CD4-positive, alpha-beta T cell (primary cell): ENCODE data around the gene SMARCD1. TPM values are rescaled to one million over a fixed set of nuclear protein-coding genes. Genes with fewer than 3 reads are reported as not detected.
A peak's percentile ranks its signal among the peaks of the same experiment; 100 is the strongest.

Experiments used
- ATAC-seq: fragments of 200-7000 bp; cut with Tn5 transposase; one replicate; pipeline ENCODE4 v1.10.0; 2022; ENCODE audit warnings: mild to moderate bottlenecking; ENCODE audit not compliant: poor library complexity
- CTCF ChIA-PET: fragments of 350-600 bp; sonication (Branson Sonifier 250); formaldehyde crosslinking; loops from one replicate; lab custom pipeline; 2021; ENCODE audit warnings: antibody characterized with exemption, inconsistent platforms; lab: Charles Lee
- POLR2A ChIA-PET: fragments of 350-600 bp; sonication (Branson Sonifier 250); formaldehyde crosslinking; loops from one replicate; lab custom pipeline; 2021; ENCODE audit warnings: antibody characterized with exemption, inconsistent platforms; lab: Charles Lee
- DNase-seq, 14 experiments: peaks; one replicate each; pipeline ENCODE4 v3.0.0-alpha.2; 2013 to 2020; ENCODE audit warnings: mixed read lengths in 2 of 14
- H3K27ac ChIP-seq, 2 donors: one replicate each; pipeline versions ENCODE4 v1.5.1 to v1.7.0; 2013; ENCODE audit warnings: low read length in 2 of 2, low read depth in 1 of 2, mild to moderate bottlenecking in 1 of 2
- H3K27me3 ChIP-seq, 2 experiments: 1 replicate in 1 of 2; 2 replicates in 1 of 2; pipeline versions ENCODE4 v1.6.1 to v1.7.0; 2013; ENCODE audit warnings: low read length in 2 of 2, control low read depth in 1 of 2, mild to moderate bottlenecking in 1 of 2, moderate library complexity in 1 of 2; ENCODE audit not compliant: insufficient read depth in 2 of 2, control insufficient read depth in 1 of 2
- H3K36me3 ChIP-seq: one replicate; pipeline ENCODE4 v1.6.1; 2013; ENCODE audit warnings: low read length, control low read depth; ENCODE audit not compliant: insufficient read depth
- H3K4me1 ChIP-seq: one replicate; pipeline ENCODE4 v1.6.1; 2013; ENCODE audit warnings: low read length, control low read depth; ENCODE audit not compliant: insufficient read depth
- H3K4me3 ChIP-seq: one replicate; pipeline ENCODE4 v1.5.1; 2013; ENCODE audit warnings: mild to moderate bottlenecking, low read length, moderate library complexity
- H3K9me3 ChIP-seq, 2 experiments: 1 replicate in 1 of 2; 2 replicates in 1 of 2; pipeline versions ENCODE4 v1.6.1 to v1.7.0; 2013; ENCODE audit warnings: low read length in 2 of 2, mild to moderate bottlenecking in 2 of 2, control low read depth in 1 of 2, moderate library complexity in 1 of 2; ENCODE audit not compliant: control insufficient read depth in 1 of 2, insufficient read depth in 1 of 2
- H3K27ac Mint-ChIP-seq: one replicate; pipeline ENCODE4 v1.8.0; 2020; ENCODE audit warnings: mixed read lengths
- H3K27me3 Mint-ChIP-seq: one replicate; pipeline ENCODE4 v1.8.0; 2021; ENCODE audit warnings: mixed read lengths
- H3K36me3 Mint-ChIP-seq: one replicate; pipeline ENCODE4 v1.8.0; 2021; ENCODE audit warnings: low read depth, mixed read lengths
- H3K4me1 Mint-ChIP-seq: one replicate; pipeline ENCODE4 v1.8.0; 2021; ENCODE audit warnings: low read depth, mixed read lengths
- H3K4me3 Mint-ChIP-seq: one replicate; pipeline ENCODE4 v1.8.0; 2020; ENCODE audit warnings: mild to moderate bottlenecking, mixed read lengths
- H3K9me3 Mint-ChIP-seq: one replicate; pipeline ENCODE4 v1.8.0; 2020; ENCODE audit warnings: mixed read lengths
- CTCF ChIP-seq: fragments of 200-600 bp; IDR thresholded peaks from one replicate; pipeline ENCODE4 v1.8.0; 2022; ENCODE audit warnings: antibody characterized with exemption, mild to moderate bottlenecking
- intact Hi-C, 2 experiments: fragments of 100-400 bp; cut with DNase I in 1 of 2; cut with micrococcal nuclease in 1 of 2; formaldehyde crosslinking; loops; one replicate each; pipeline versions ENCODE4 v1.15.1 to v1.9.0; 2023 to 2025; cut with DNase I, micrococcal nuclease
- total RNA-seq, 174 experiments: library from RNA in 2 of 174; stranded (reverse) in 2 of 174; gene quantifications; one replicate each; pipeline ENCODE4 v1.2.3 and lab custom pipeline; 2021 to 2026

The SMARCD1 gene
- total RNA-seq, 2 experiments from 2014 or later, result 78.9 to 80.0 TPM

GRCh38 chr12:50109319-50109718, 24.2 kb downstream of the SMARCD1 start:
- no peaks in the 10 kb centered on the region for H3K36me3 ChIP-seq
- Mint-ChIP-seq H3K27me3 (no peaks in the 10 kb centered on the region), H3K36me3 (peaks cover 16% of the 10 kb centered on the region), H3K4me3 (no peak overlapping the region), H3K9me3 (no peaks in the 10 kb centered on the region), H3K4me1 (peaks cover 18% of the 10 kb centered on the region), H3K27ac (no peak overlapping the region)
- TF ChIP-seq CTCF, result no peak
- intact Hi-C loops, result no loop called here
- no peaks in the 10 kb centered on the region for H3K27me3 ChIP-seq
- H3K27ac ChIP-seq, result no peak overlapping the region
- H3K4me1 ChIP-seq, result peaks cover 30% of the 10 kb centered on the region
- POLR2A ChIA-PET, result interaction anchor here (3.8 kb wide), 1 partner anchor 23 kb away, joined by 127 read pairs; the partner anchor contains the start of gene SMARCD1
- no peaks in the 10 kb centered on the region for H3K9me3 ChIP-seq
- no peak overlapping the region for H3K4me3 ChIP-seq
- ATAC-seq (no peak), DNase-seq (no peak)
- CTCF ChIA-PET, result interaction anchor here (0.9 kb wide), 1 partner anchor 20 kb away, joined by 4 read pairs; no protein-coding TSS in a partner anchor

GRCh38 chr12:50110127-50110761, 25.1 kb downstream of the SMARCD1 start:
- no peak for ATAC-seq

More at GRCh38 chr12:50110127-50110761, 25.1 kb downstream of the SMARCD1 start:
- intact Hi-C loops, result loop anchor here (2.0 to 10.0 kb wide), 3 partner anchors 25 to 175 kb away; partner anchors contain the start of genes LIMA1 (in 1 of the 2) and SMARCD1 (in 1 of the 2)
- Histone ChIP-seq H3K9me3 (no peaks in the 10 kb centered on the region), H3K4me3 (no peak overlapping the region), H3K4me1 (peaks cover 38% of the 10 kb centered on the region), H3K27me3 (no peaks in the 10 kb centered on the region), H3K36me3 (peaks cover under 1% of the 10 kb centered on the region), H3K27ac (peak overlapping the region in 1 of 2 donors; percentile 0)
- no peak for TF ChIP-seq CTCF
- Mint-ChIP-seq H3K4me1 (peaks cover 23% of the 10 kb centered on the region), H3K4me3 (no peak overlapping the region), H3K9me3 (no peaks in the 10 kb centered on the region), H3K27me3 (no peaks in the 10 kb centered on the region), H3K27ac (no peak overlapping the region), H3K36me3 (peaks cover 21% of the 10 kb centered on the region)
- DNase-seq, result peak in 1 of 14 experiments; percentile 31
- ChIA-PET CTCF (interaction anchor here (0.8 to 4.2 kb wide), 13 partner anchors 7 to 143 kb away, joined by 3 to 83 read pairs (median 4); partner anchors contain the start of genes CERS5 and SMARCD1), POLR2A (interaction anchor here (1.5 to 3.8 kb wide), 6 partner anchors 17 to 369 kb away, joined by 4 to 127 read pairs (median 28); partner anchors contain the start of genes CERS5, SMARCD1 and TMBIM6)
